H1 (cell line): ENCODE measurements around the gene NFIC. TPM values are rescaled to one million over a fixed set of nuclear protein-coding genes. Genes with fewer than 3 reads are reported as not detected.

Experiments used
- CTCF ChIA-PET: fragments of 300-600 bp; sonication (Branson Sonifier 250); formaldehyde crosslinking; loops from one replicate; lab custom pipeline; 2021; ENCODE audit not compliant: partially characterized antibody; lab: Charles Lee
- POLR2A ChIA-PET: fragments of 300-600 bp; sonication (Branson Sonifier 250); formaldehyde crosslinking; loops from one replicate; lab custom pipeline; 2021; ENCODE audit warnings: inconsistent platforms; ENCODE audit not compliant: partially characterized antibody; lab: Charles Lee
- DNase-seq, 2 experiments: peaks; one replicate each; pipeline versions ENCODE4 v3.0.0 to v3.0.0-alpha.2; 2010 to 2022; ENCODE audit warnings: low spot score in 2 of 2, low read depth in 1 of 2, mixed read lengths in 1 of 2
- FAIRE-seq: peaks from 2 replicates; lab custom pipeline; 2011; peaks lifted over from hg19 to GRCh38; lab: Jason Lieb, UNC
- H2AFZ ChIP-seq: 2 replicates; pipeline ENCODE4 v1.8.1; 2012; ENCODE audit warnings: low read length, inconsistent platforms
- H2AK5ac ChIP-seq: 2 replicates; pipeline ENCODE4 v1.6.1; 2013; ENCODE audit warnings: low read depth, low read length
- H2BK120ac ChIP-seq: replicated peaks from 2 replicates; pipeline ENCODE3; 2013; ENCODE audit warnings: low read depth, low read length, inconsistent platforms
- H2BK12ac ChIP-seq: 2 replicates; pipeline ENCODE4 v1.6.1; 2013; ENCODE audit warnings: low read depth, low read length
- H2BK15ac ChIP-seq: 2 replicates; pipeline ENCODE4 v1.6.1; 2013; ENCODE audit warnings: low read length
- H2BK20ac ChIP-seq: 2 replicates; pipeline ENCODE4 v1.6.1; 2013; ENCODE audit warnings: low read length
- H2BK5ac ChIP-seq: 2 replicates; pipeline ENCODE4 v1.6.1; 2013; ENCODE audit warnings: low read depth, low read length
- H3K14ac ChIP-seq: 2 replicates; pipeline ENCODE4 v1.6.1; 2013; ENCODE audit warnings: inconsistent platforms; ENCODE audit not compliant: insufficient read length
- H3K18ac ChIP-seq: 2 replicates; pipeline ENCODE4 v1.6.1; 2013; ENCODE audit warnings: low read length; ENCODE audit errors: extremely low read depth
- H3K23ac ChIP-seq: 2 replicates; pipeline ENCODE4 v1.6.1; 2013; ENCODE audit warnings: inconsistent platforms; ENCODE audit not compliant: insufficient read length
- H3K23me2 ChIP-seq: 2 replicates; pipeline ENCODE4 v1.6.1; 2013; ENCODE audit warnings: low read depth, low read length
- H3K27ac ChIP-seq: 2 replicates; pipeline ENCODE4 v1.6.1; 2011; ENCODE audit warnings: low read depth, low read length, inconsistent platforms
- H3K27me3 ChIP-seq, 4 experiments: replicated peaks in 1 of 4; 1 replicate in 1 of 4; 2 replicates in 3 of 4; pipeline versions ENCODE4 v1.6.1 to v1.8.1; 2011 to 2013; ENCODE audit warnings: low read length in 3 of 4, mild to moderate bottlenecking in 3 of 4, inconsistent platforms in 2 of 4, mixed read lengths in 2 of 4, moderate library complexity in 1 of 4; ENCODE audit not compliant: control insufficient read depth in 3 of 4, insufficient read depth in 3 of 4; ENCODE audit errors: extremely low read depth in 1 of 4
- H3K36me3 ChIP-seq, 4 experiments: 2 replicates each; pipeline versions ENCODE4 v1.6.1 to v1.8.1; 2011 to 2013; ENCODE audit warnings: mild to moderate bottlenecking in 4 of 4, low read length in 3 of 4, moderate library complexity in 2 of 4, control low read depth in 1 of 4, inconsistent platforms in 1 of 4; ENCODE audit not compliant: insufficient read depth in 4 of 4, control insufficient read depth in 2 of 4
- H3K4ac ChIP-seq: replicated peaks from 2 replicates; pipeline ENCODE3; 2013; ENCODE audit warnings: low read length, low read depth, mixed read lengths, inconsistent platforms; ENCODE audit not compliant: insufficient read length
- H3K4me1 ChIP-seq, 4 experiments: replicated peaks in 1 of 4; 1 replicate in 1 of 4; 2 replicates in 3 of 4; pipeline versions ENCODE4 v1.6.1 to v1.8.1; 2011 to 2013; ENCODE audit warnings: low read length in 3 of 4, inconsistent platforms in 2 of 4, mixed read lengths in 1 of 4; ENCODE audit not compliant: insufficient read depth in 4 of 4, control insufficient read depth in 3 of 4
- H3K4me2 ChIP-seq, 2 experiments: 2 replicates each; pipeline versions ENCODE4 v1.6.1 to v1.8.1; 2011 to 2013; ENCODE audit warnings: low read depth in 2 of 2, low read length in 2 of 2, control low read depth in 1 of 2, inconsistent platforms in 1 of 2, mild to moderate bottlenecking in 1 of 2; ENCODE audit not compliant: insufficient read depth in 1 of 2
- H3K4me3 ChIP-seq, 4 experiments: fragments of 200-600, 300-600 bp in 1 of 4; sonication (generic), shearing (Covaris generic), sonication (Bioruptor Twin) in 1 of 4; 2 replicates each; pipeline versions ENCODE4 v1.5.1 to v1.8.1; 2011 to 2016; ENCODE audit warnings: low read length in 4 of 4, low read depth in 3 of 4, control low read depth in 2 of 4, inconsistent platforms in 2 of 4, mild to moderate bottlenecking in 2 of 4, mixed read lengths in 1 of 4, moderate library complexity in 1 of 4; ENCODE audit not compliant: insufficient read depth in 2 of 4; ENCODE audit errors: extremely low read depth in 1 of 4
- H3K56ac ChIP-seq: replicated peaks from 2 replicates; pipeline ENCODE3; 2013; ENCODE audit warnings: low read depth, mild to moderate bottlenecking, mixed read lengths, low read length, inconsistent platforms; ENCODE audit not compliant: insufficient read length
- H3K79me1 ChIP-seq: 2 replicates; pipeline ENCODE4 v1.6.1; 2013; ENCODE audit warnings: low read depth, low read length, control low read depth
- H3K79me2 ChIP-seq, 2 experiments: 2 replicates each; pipeline versions ENCODE4 v1.6.1 to v1.8.1; 2012 to 2013; ENCODE audit warnings: low read length in 2 of 2, mild to moderate bottlenecking in 2 of 2, inconsistent platforms in 1 of 2; ENCODE audit not compliant: insufficient read depth in 2 of 2, control insufficient read depth in 1 of 2
- H3K9ac ChIP-seq, 4 experiments: replicated peaks in 1 of 4; 1 replicate in 1 of 4; 2 replicates in 3 of 4; pipeline versions ENCODE4 v1.6.1 to v1.8.1; 2011 to 2013; ENCODE audit warnings: low read depth in 3 of 4, low read length in 3 of 4, control low read depth in 2 of 4, mild to moderate bottlenecking in 2 of 4, moderate library complexity in 2 of 4, inconsistent platforms in 1 of 4; ENCODE audit errors: extremely low read depth in 1 of 4
- H3K9me3 ChIP-seq, 2 experiments: 2 replicates each; pipeline versions ENCODE4 v1.6.1 to v1.8.1; 2012 to 2013; ENCODE audit warnings: mild to moderate bottlenecking in 2 of 2, moderate library complexity in 2 of 2, control low read depth in 1 of 2, inconsistent platforms in 1 of 2, low read depth in 1 of 2, low read length in 1 of 2, mixed read lengths in 1 of 2; ENCODE audit not compliant: insufficient read depth in 2 of 2
- H4K20me1 ChIP-seq, 2 experiments: replicated peaks in 1 of 2; 2 replicates each; pipeline versions ENCODE3 to v1.8.1; 2011 to 2013; ENCODE audit warnings: inconsistent platforms in 2 of 2, low read length in 2 of 2, mild to moderate bottlenecking in 1 of 2; ENCODE audit not compliant: insufficient read depth in 2 of 2, control insufficient read depth in 1 of 2
- H4K5ac ChIP-seq: 2 replicates; pipeline ENCODE4 v1.6.1; 2013; ENCODE audit warnings: low read length, low read depth, mixed read lengths, inconsistent platforms; ENCODE audit not compliant: insufficient read length
- H4K8ac ChIP-seq: 2 replicates; pipeline ENCODE4 v1.8.0; 2013; ENCODE audit warnings: mild to moderate bottlenecking, moderate library complexity, low read length, inconsistent platforms; ENCODE audit not compliant: insufficient read depth; ENCODE audit errors: extremely low read depth
- H4K91ac ChIP-seq: replicated peaks from 2 replicates; pipeline ENCODE3; 2013; ENCODE audit warnings: low read length, mixed read lengths, inconsistent platforms; ENCODE audit not compliant: insufficient read length
- ASH2L ChIP-seq: fragments of 200-600, 300-600 bp; sonication (generic); IDR thresholded peaks from one replicate; pipeline ENCODE4 v1.7.1; 2017; ENCODE audit warnings: low read length
- HDAC2 ChIP-seq, 2 experiments: fragments of 300-600 bp in 1 of 2; sonication (generic) in 1 of 2; IDR thresholded peaks; 2 replicates each; pipeline ENCODE4 v1.6.1; 2011 to 2012; ENCODE audit warnings: low read depth in 2 of 2, low read length in 2 of 2, mild to moderate bottlenecking in 2 of 2, moderate library complexity in 2 of 2, borderline replicate concordance in 1 of 2, inconsistent platforms in 1 of 2
- JUND ChIP-seq: IDR thresholded peaks from 2 replicates; pipeline ENCODE4 v1.6.1; 2011; ENCODE audit warnings: mild to moderate bottlenecking, improper control_type of control experiment, low read length
- SIN3A ChIP-seq, 2 experiments: IDR thresholded peaks in 1 of 2; conservative IDR thresholded peaks in 1 of 2; 2 replicates each; pipeline ENCODE4 v1.6.1; 2011 to 2012; ENCODE audit warnings: low read length in 2 of 2, improper control_type of control experiment in 1 of 2, low read depth in 1 of 2, mild to moderate bottlenecking in 1 of 2
- TAF7 ChIP-seq: optimal IDR thresholded peaks from 2 replicates; pipeline ENCODE3; 2011; ENCODE audit warnings: low read depth, mild to moderate bottlenecking, inconsistent platforms, low read length, moderate library complexity, borderline replicate concordance
- WGBS, 2 experiments: shearing (Covaris generic) in 1 of 2; methylation state at CpG; one replicate each; pipeline versions ENCODE4 v1.1.6 to v1.1.7; 2013 to 2015; ENCODE audit warnings: low lambda C conversion rate in 2 of 2, mixed read lengths in 2 of 2, inconsistent platforms in 1 of 2, low coverage in 1 of 2, missing lambda C conversion rate in 1 of 2; ENCODE audit not compliant: insufficient replicate concordance in 2 of 2, insufficient coverage in 1 of 2, insufficient read length in 1 of 2; ENCODE audit errors: extremely low coverage in 1 of 2, missing lambda C conversion rate in 1 of 2; 5-methylcytosine and 5-hydroxymethylcytosine counted together
- polyA plus RNA-seq, 7 experiments: library from polyadenylated mRNA; depleted of rRNA in 3 of 7; stranded (reverse) in 5 of 7; unstranded in 2 of 7; fragments of >200 nt in 5 of 7; fragments of 200-250 nt in 2 of 7; gene quantifications; 1 replicate in 5 of 7; 2 replicates in 1 of 7; 4 replicates in 1 of 7; pipeline versions ENCODE4 v1.2.1 to v1.2.3, GENCODE V29; 2011 to 2013; ENCODE audit warnings: missing spikeins in 2 of 7, mixed read lengths in 2 of 7
- total RNA-seq: library from RNA; stranded (reverse); fragmentation: NEBNext Ultra II Directional; extraction: Animal tissue kit (Norgen Biotek cat#: 25700); gene quantifications from 2 replicates; pipeline ENCODE4 v1.2.1, GENCODE V29; 2021

Gene NFIC
- total and polyA plus RNA-seq, 2 of the 8 experiments (the other 6 are each of a cell fraction or from before 2014, with no cell fraction given): 0.56 to 3.2 TPM

DNA sequence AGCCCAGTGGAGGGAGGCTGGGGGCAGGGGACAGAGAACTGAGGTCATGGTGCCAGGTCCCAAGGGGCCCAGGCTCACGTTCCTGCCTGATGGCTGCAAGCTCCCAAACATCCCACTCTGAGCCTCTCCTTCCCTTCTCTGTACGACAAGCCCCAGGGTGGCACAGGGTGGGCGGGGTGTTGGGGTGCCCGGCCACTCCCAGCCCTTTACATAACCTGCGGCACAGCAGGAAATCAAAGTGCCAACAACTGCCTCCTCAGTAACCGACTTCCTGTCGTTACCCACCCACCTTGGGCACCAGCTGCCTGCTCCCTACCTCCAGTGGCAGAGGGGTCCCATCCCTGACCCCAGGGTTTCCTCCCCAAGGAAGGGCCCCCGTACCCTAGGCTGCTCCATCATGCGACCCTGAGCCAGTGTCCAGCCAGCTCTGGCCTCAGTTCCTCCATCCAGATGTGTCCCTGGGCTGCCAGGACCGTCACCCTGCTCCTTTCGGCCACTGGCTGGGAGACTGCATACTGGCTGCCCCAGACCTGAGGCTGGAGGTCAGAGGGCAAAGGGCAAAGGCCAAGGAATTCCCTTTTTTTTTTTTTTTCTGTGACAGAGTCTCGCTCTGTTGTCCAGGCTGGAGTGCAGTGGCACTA, 27.7 kb upstream of the NFIC start:
- H3K56ac ChIP-seq: no peak overlapping the region
- FAIRE-seq (no peak), DNase-seq (no peak)
- no peaks in the 10 kb centered on the region for H3K36me3 ChIP-seq
- H3K23ac ChIP-seq: no peak overlapping the region
- H2BK15ac ChIP-seq: no peak overlapping the region; the same call in 1 of the 2 replicates
- no peak overlapping the region for H4K91ac ChIP-seq
- no peaks in the 10 kb centered on the region for H3K9me3 ChIP-seq
- no peak overlapping the region for H3K4ac ChIP-seq
- H3K79me1 ChIP-seq: no peaks in the 10 kb centered on the region
- H2AK5ac ChIP-seq: no peak overlapping the region
- no peak overlapping the region; the same call in 1 of the 2 replicates for H2BK12ac ChIP-seq
- H3K9ac ChIP-seq: no peak overlapping the region
- H3K23me2 ChIP-seq: no peaks in the 10 kb centered on the region
- H4K8ac ChIP-seq: no peak overlapping the region; the same call in 1 of the 2 replicates
- H4K5ac ChIP-seq: no peak overlapping the region
- H3K27ac ChIP-seq: no peak overlapping the region
- no peak overlapping the region for H3K4me2 ChIP-seq
- no peak overlapping the region for H2AFZ ChIP-seq
- CTCF ChIA-PET: interaction anchor here (0.6 to 7.3 kb wide), 13 partner anchors 12 to 247 kb away, joined by 3 to 77 read pairs (median 3); no protein-coding TSS in a partner anchor
- H4K20me1 ChIP-seq: no peaks in the 10 kb centered on the region
- no peak for TF ChIP-seq HDAC2 (IDR thresholded peaks at IDR 0.05; ENCODE audit: borderline replicate concordance in 1 of 2, low read depth in 2 of 2, low read length in 2 of 2)
- TF ChIP-seq TAF7: no peak
- no peak for TF ChIP-seq JUND
- TF ChIP-seq SIN3A (conservative IDR thresholded peaks at IDR 0.05 in 1 of 2, IDR thresholded peaks at IDR 0.05 in 1 of 2; ENCODE audit: low read depth in 1 of 2, low read length in 2 of 2): no peak
- no peak for TF ChIP-seq ASH2L
- no peaks in the 10 kb centered on the region for H3K79me2 ChIP-seq
- H2BK20ac ChIP-seq: no peak overlapping the region
- no peak overlapping the region for H2BK120ac ChIP-seq
- H3K27me3 ChIP-seq: peaks cover 0 to 6% (median 1%) of the 10 kb centered on the region in 4 experiments; a peak in 1 of 7 replicates
- no peak overlapping the region for H2BK5ac ChIP-seq
- WGBS, 2 experiments: 83% methylated on average over 7 of the region's 12 CpGs; no CpG with 5 or more reads in 1 of the 2 experiments
- H3K14ac ChIP-seq: no peak overlapping the region
- no peak overlapping the region for H3K4me3 ChIP-seq
- H3K4me1 ChIP-seq: no peaks in the 10 kb centered on the region
- POLR2A ChIA-PET: no interaction called here
- H3K18ac ChIP-seq: no peak overlapping the region
